ENCODE measurements around the gene SLC38A8.

Gene SLC38A8

GRCh38 chr16:84080813-84081212 lies 38.2 kb upstream of the SLC38A8 start:
- H3K27ac Mint-ChIP-seq: no peak overlapping the region
- no peaks in the 10 kb centered on the region for H3K9me3 Mint-ChIP-seq
- H3K36me3 Mint-ChIP-seq (ENCODE audit: low read depth): peaks cover 91% of the 10 kb centered on the region
- intact Hi-C loops (cut with micrococcal nuclease): no loop called here
- peaks cover 49% of the 10 kb centered on the region for H3K4me1 Mint-ChIP-seq (ENCODE audit: low read depth)
- H3K4me3 Mint-ChIP-seq: no peak overlapping the region
- no peaks in the 10 kb centered on the region for H3K27me3 Mint-ChIP-seq

- peaks cover 94% of the 10 kb centered on the region for H3K36me3 Mint-ChIP-seq (ENCODE audit: low read depth)
- no peaks in the 10 kb centered on the region for H3K27me3 Mint-ChIP-seq
- intact Hi-C loops (cut with micrococcal nuclease): no loop called here
- H3K4me1 Mint-ChIP-seq (ENCODE audit: low read depth): peaks cover 47% of the 10 kb centered on the region
- H3K27ac Mint-ChIP-seq: no peak overlapping the region
- no peak overlapping the region for H3K4me3 Mint-ChIP-seq
- no peaks in the 10 kb centered on the region for H3K9me3 Mint-ChIP-seq
Observed at GRCh38 chr16:84080378-84080777, 37.8 kb upstream of the SLC38A8 start.

GRCh38 chr16:84079664-84080063 lies 37.1 kb upstream of the SLC38A8 start:
- intact Hi-C loops (cut with micrococcal nuclease): no loop called here
- Mint-ChIP-seq H3K27ac (no peak overlapping the region), H3K4me1 (ENCODE audit: low read depth) (peaks cover 39% of the 10 kb centered on the region), H3K4me3 (no peak overlapping the region), H3K27me3 (no peaks in the 10 kb centered on the region), H3K9me3 (no peaks in the 10 kb centered on the region), H3K36me3 (ENCODE audit: low read depth) (peaks cover 97% of the 10 kb centered on the region)

- H3K4me3 Mint-ChIP-seq: no peak overlapping the region
- H3K27ac Mint-ChIP-seq: peak overlapping the region; percentile 53
- peaks cover 28% of the 10 kb centered on the region for H3K4me1 Mint-ChIP-seq (ENCODE audit: low read depth)
- no peaks in the 10 kb centered on the region for H3K27me3 Mint-ChIP-seq
- H3K9me3 Mint-ChIP-seq: no peaks in the 10 kb centered on the region
- H3K36me3 Mint-ChIP-seq (ENCODE audit: low read depth): peaks cover 100% of the 10 kb centered on the region
- intact Hi-C loops (cut with micrococcal nuclease): no loop called here
Observed at GRCh38 chr16:84075376-84075775, 32.8 kb upstream of the SLC38A8 start.

GRCh38 chr16:84074721-84075120 lies 32.1 kb upstream of the SLC38A8 start:
- Mint-ChIP-seq H3K4me1 (ENCODE audit: low read depth) (peaks cover 25% of the 10 kb centered on the region), H3K36me3 (ENCODE audit: low read depth) (peaks cover 97% of the 10 kb centered on the region), H3K27ac (peak overlapping the region; percentile 53), H3K27me3 (no peaks in the 10 kb centered on the region), H3K4me3 (no peak overlapping the region), H3K9me3 (no peaks in the 10 kb centered on the region)
- intact Hi-C loops (cut with micrococcal nuclease): no loop called here

GRCh38 chr16:84072014-84072413 lies 29.4 kb upstream of the SLC38A8 start:
- H3K36me3 Mint-ChIP-seq (ENCODE audit: low read depth): peaks cover 94% of the 10 kb centered on the region
- H3K4me1 Mint-ChIP-seq (ENCODE audit: low read depth): peaks cover 46% of the 10 kb centered on the region
- no peaks in the 10 kb centered on the region for H3K27me3 Mint-ChIP-seq
- H3K9me3 Mint-ChIP-seq: no peaks in the 10 kb centered on the region
- intact Hi-C loops (cut with micrococcal nuclease): no loop called here
- no peak overlapping the region for H3K4me3 Mint-ChIP-seq
- peak overlapping the region; percentile 90 for H3K27ac Mint-ChIP-seq

GRCh38 chr16:84071121-84071520 lies 28.5 kb upstream of the SLC38A8 start:
- intact Hi-C loops (cut with micrococcal nuclease): no loop called here
- Mint-ChIP-seq H3K4me3 (no peak overlapping the region), H3K36me3 (ENCODE audit: low read depth) (peaks cover 91% of the 10 kb centered on the region), H3K4me1 (ENCODE audit: low read depth) (peaks cover 46% of the 10 kb centered on the region), H3K9me3 (no peaks in the 10 kb centered on the region), H3K27me3 (no peaks in the 10 kb centered on the region), H3K27ac (peak overlapping the region; percentile 90)

GRCh38 chr16:84069540-84069939 lies 26.9 kb upstream of the SLC38A8 start:
- Mint-ChIP-seq H3K9me3 (no peaks in the 10 kb centered on the region), H3K27ac (peak overlapping the region; percentile 90), H3K27me3 (no peaks in the 10 kb centered on the region), H3K4me1 (ENCODE audit: low read depth) (peaks cover 46% of the 10 kb centered on the region), H3K4me3 (peak overlapping the region; percentile 63), H3K36me3 (ENCODE audit: low read depth) (peaks cover 88% of the 10 kb centered on the region)
- intact Hi-C loops (cut with micrococcal nuclease): loop anchor here (2.0 to 10.0 kb wide), 2 partner anchors 47 to 105 kb away; partner anchors contain the start of gene MBTPS1

- H3K9me3 Mint-ChIP-seq: no peaks in the 10 kb centered on the region
- peaks cover 88% of the 10 kb centered on the region for H3K36me3 Mint-ChIP-seq (ENCODE audit: low read depth)
- intact Hi-C loops (cut with micrococcal nuclease): loop anchor here (2.0 to 10.0 kb wide), 2 partner anchors 48 to 106 kb away; partner anchors contain the start of gene MBTPS1
- peak overlapping the region; percentile 90 for H3K27ac Mint-ChIP-seq
- peaks cover 46% of the 10 kb centered on the region for H3K4me1 Mint-ChIP-seq (ENCODE audit: low read depth)
- H3K27me3 Mint-ChIP-seq: no peaks in the 10 kb centered on the region
- peak overlapping the region; percentile 63 for H3K4me3 Mint-ChIP-seq
Observed at GRCh38 chr16:84068783-84069462, 26.3 kb upstream of the SLC38A8 start.

GRCh38 chr16:84068041-84068440 lies 25.4 kb upstream of the SLC38A8 start:
- Mint-ChIP-seq H3K4me3 (no peak overlapping the region), H3K27me3 (no peaks in the 10 kb centered on the region), H3K27ac (peak overlapping the region; percentile 90), H3K4me1 (ENCODE audit: low read depth) (peaks cover 46% of the 10 kb centered on the region), H3K36me3 (ENCODE audit: low read depth) (peaks cover 88% of the 10 kb centered on the region), H3K9me3 (no peaks in the 10 kb centered on the region)
- intact Hi-C loops (cut with micrococcal nuclease): loop anchor here (2.0 to 10.0 kb wide), 2 partner anchors 49 to 107 kb away; partner anchors contain the start of gene MBTPS1

GRCh38 chr16:84067640-84068039 lies 25.0 kb upstream of the SLC38A8 start:
- intact Hi-C loops (cut with micrococcal nuclease): loop anchor here (2.0 to 10.0 kb wide), 2 partner anchors 49 to 107 kb away; partner anchors contain the start of gene MBTPS1
- no peaks in the 10 kb centered on the region for H3K27me3 Mint-ChIP-seq
- H3K9me3 Mint-ChIP-seq: no peaks in the 10 kb centered on the region
- H3K27ac Mint-ChIP-seq: peak overlapping the region; percentile 90
- H3K36me3 Mint-ChIP-seq (ENCODE audit: low read depth): peaks cover 88% of the 10 kb centered on the region
- H3K4me1 Mint-ChIP-seq (ENCODE audit: low read depth): peaks cover 46% of the 10 kb centered on the region
- H3K4me3 Mint-ChIP-seq: no peak overlapping the region

GRCh38 chr16:84065536-84066132 lies 23.0 kb upstream of the SLC38A8 start:
- H3K27me3 Mint-ChIP-seq: no peaks in the 10 kb centered on the region
- no peaks in the 10 kb centered on the region for H3K9me3 Mint-ChIP-seq
- intact Hi-C loops (cut with micrococcal nuclease): loop anchor here (10.0 kb wide), 1 partner anchor 109 kb away; no protein-coding TSS in a partner anchor
- H3K4me1 Mint-ChIP-seq (ENCODE audit: low read depth): peaks cover 29% of the 10 kb centered on the region
- no peak overlapping the region for H3K4me3 Mint-ChIP-seq
- no peak overlapping the region for H3K27ac Mint-ChIP-seq
- H3K36me3 Mint-ChIP-seq (ENCODE audit: low read depth): peaks cover 88% of the 10 kb centered on the region

GRCh38 chr16:84063980-84064379 lies 21.4 kb upstream of the SLC38A8 start:
- H3K36me3 Mint-ChIP-seq (ENCODE audit: low read depth): peaks cover 94% of the 10 kb centered on the region

More at GRCh38 chr16:84063980-84064379, 21.4 kb upstream of the SLC38A8 start:
- intact Hi-C loops (cut with micrococcal nuclease): loop anchor here (5.0 to 10.0 kb wide), 2 partner anchors 107 to 111 kb away; no protein-coding TSS in a partner anchor
- Mint-ChIP-seq H3K27me3 (no peaks in the 10 kb centered on the region), H3K27ac (no peak overlapping the region), H3K9me3 (no peaks in the 10 kb centered on the region), H3K4me1 (ENCODE audit: low read depth) (peaks cover 15% of the 10 kb centered on the region), H3K4me3 (no peak overlapping the region)

Data from dendritic cell treated with granulocyte-macrophage colony-stimulating factor and Interleukin-4, amounts not matched to agents 40 ng/mL and 50 ng/mL, for 4 days (primary cell).